ENCODE results near the gene BCL10.

DNA sequence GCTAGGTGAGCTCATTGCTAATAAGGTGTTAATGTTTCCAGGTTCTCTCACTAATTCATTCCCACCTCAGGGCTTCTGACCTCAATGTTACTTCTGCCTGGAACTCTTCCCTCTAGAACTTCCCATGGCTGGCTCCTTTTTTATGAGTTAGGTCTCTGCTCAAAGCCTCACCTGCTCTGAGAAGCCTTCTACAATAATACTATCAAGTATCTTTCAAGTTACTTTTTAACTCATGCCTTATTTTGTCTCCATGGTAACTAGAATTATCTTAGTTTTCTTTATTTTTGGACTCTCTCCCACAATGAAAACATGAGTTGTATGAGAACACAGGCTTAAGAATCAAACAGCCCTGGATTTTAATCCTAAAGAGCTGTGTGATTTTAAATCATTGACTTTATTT, 13.4 kb downstream of the BCL10 start:
- TF ChIP-seq, protein P1, sequence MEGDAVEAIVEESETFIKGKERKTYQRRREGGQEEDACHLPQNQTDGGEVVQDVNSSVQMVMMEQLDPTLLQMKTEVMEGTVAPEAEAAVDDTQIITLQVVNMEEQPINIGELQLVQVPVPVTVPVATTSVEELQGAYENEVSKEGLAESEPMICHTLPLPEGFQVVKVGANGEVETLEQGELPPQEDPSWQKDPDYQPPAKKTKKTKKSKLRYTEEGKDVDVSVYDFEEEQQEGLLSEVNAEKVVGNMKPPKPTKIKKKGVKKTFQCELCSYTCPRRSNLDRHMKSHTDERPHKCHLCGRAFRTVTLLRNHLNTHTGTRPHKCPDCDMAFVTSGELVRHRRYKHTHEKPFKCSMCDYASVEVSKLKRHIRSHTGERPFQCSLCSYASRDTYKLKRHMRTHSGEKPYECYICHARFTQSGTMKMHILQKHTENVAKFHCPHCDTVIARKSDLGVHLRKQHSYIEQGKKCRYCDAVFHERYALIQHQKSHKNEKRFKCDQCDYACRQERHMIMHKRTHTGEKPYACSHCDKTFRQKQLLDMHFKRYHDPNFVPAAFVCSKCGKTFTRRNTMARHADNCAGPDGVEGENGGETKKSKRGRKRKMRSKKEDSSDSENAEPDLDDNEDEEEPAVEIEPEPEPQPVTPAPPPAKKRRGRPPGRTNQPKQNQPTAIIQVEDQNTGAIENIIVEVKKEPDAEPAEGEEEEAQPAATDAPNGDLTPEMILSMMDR (IDR thresholded peaks at IDR 0.05): no peak
- TF ChIP-seq POLR2A (IDR thresholded peaks at IDR 0.05): no peak
